ENCODE data around the gene TRIM17. TPM values are rescaled to one million over a fixed set of nuclear protein-coding genes. Genes with fewer than 3 reads are reported as not detected.

The TRIM17 gene
- total and polyA plus RNA-seq, 10 donors: 0.36 to 7.1 (median 4.7) TPM

GRCh38 chr1:228393268-228393701, 23.4 kb downstream of the TRIM17 start:
- intact Hi-C loops (cut with DNase I; ENCODE audit: low total_unique reads): no loop called here
- H3K27me3 ChIP-seq (replicated peaks in 1 of 7): no peaks in the 10 kb centered on the region
- TF ChIP-seq POLR2AphosphoS5 (IDR thresholded peaks at IDR 0.05): peak; percentile 15 to 49 (median 43)
- peak in 9 of 11 experiments; percentile 17 to 66 (median 47) for TF ChIP-seq CTCF (IDR thresholded peaks at IDR 0.05 in 8 of 11, conservative IDR thresholded peaks at IDR 0.05 in 3 of 11)
- TF ChIP-seq POLR2A (IDR thresholded peaks at IDR 0.05): no peak
- no peak overlapping the region for H3K4me3 ChIP-seq
- DNase-seq: peak; percentile 77
- 47 to 63% (median 58%) methylated on average over 8 of the region's 8 CpGs for WGBS, 5 donors
- no peaks in the 10 kb centered on the region for H3K9me3 ChIP-seq
- H3K27ac ChIP-seq: peak overlapping the region in 4 of 8 donors; percentile 6 to 18 (median 12)
- H3K4me1 ChIP-seq: peaks cover 0 to 29% (median 8%) of the 10 kb centered on the region in 6 donors
- peaks cover 0 to 70% (median 49%) of the 10 kb centered on the region in 6 donors for H3K36me3 ChIP-seq

- peaks cover 0 to 60% (median 39%) of the 10 kb centered on the region in 6 donors for H3K36me3 ChIP-seq
- intact Hi-C loops (cut with DNase I; ENCODE audit: low total_unique reads): no loop called here
- H3K4me1 ChIP-seq: peaks cover 0 to 22% (median 8%) of the 10 kb centered on the region in 6 donors
- H3K4me3 ChIP-seq: no peak overlapping the region
- WGBS, 5 donors: 74 to 96% (median 94%) methylated on average over 11 to 12 of the region's 12 CpGs
- no peak overlapping the region for H3K27ac ChIP-seq
- TF ChIP-seq POLR2A (IDR thresholded peaks at IDR 0.05): no peak
- TF ChIP-seq POLR2AphosphoS5 (IDR thresholded peaks at IDR 0.05): no peak
- no peak for TF ChIP-seq CTCF (IDR thresholded peaks at IDR 0.05 in 8 of 11, conservative IDR thresholded peaks at IDR 0.05 in 3 of 11)
- DNase-seq: peak; percentile 46
- H3K27me3 ChIP-seq (replicated peaks in 1 of 7): no peaks in the 10 kb centered on the region
- H3K9me3 ChIP-seq: no peaks in the 10 kb centered on the region
Measured at GRCh38 chr1:228392111-228392936, 24.3 kb downstream of the TRIM17 start.

GRCh38 chr1:228391411-228392020, 25.1 kb downstream of the TRIM17 start:
- intact Hi-C loops (cut with DNase I; ENCODE audit: low total_unique reads): no loop called here
- Histone ChIP-seq H3K27me3 (replicated peaks in 1 of 7) (no peaks in the 10 kb centered on the region), H3K4me1 (peaks cover 0 to 22% (median 8%) of the 10 kb centered on the region in 6 donors), H3K4me3 (no peak overlapping the region), H3K9me3 (no peaks in the 10 kb centered on the region), H3K36me3 (peaks cover 0 to 52% (median 32%) of the 10 kb centered on the region in 6 donors), H3K27ac (no peak overlapping the region)
- WGBS, 5 donors: 90 to 97% (median 94%) methylated on average over 11 of the region's 11 CpGs
- DNase-seq: peak; percentile 64
- TF ChIP-seq POLR2AphosphoS5 (IDR thresholded peaks at IDR 0.05) (peak in 1 of 3 donors; percentile 58), CTCF (IDR thresholded peaks at IDR 0.05 in 8 of 11, conservative IDR thresholded peaks at IDR 0.05 in 3 of 11) (no peak)

DNA sequence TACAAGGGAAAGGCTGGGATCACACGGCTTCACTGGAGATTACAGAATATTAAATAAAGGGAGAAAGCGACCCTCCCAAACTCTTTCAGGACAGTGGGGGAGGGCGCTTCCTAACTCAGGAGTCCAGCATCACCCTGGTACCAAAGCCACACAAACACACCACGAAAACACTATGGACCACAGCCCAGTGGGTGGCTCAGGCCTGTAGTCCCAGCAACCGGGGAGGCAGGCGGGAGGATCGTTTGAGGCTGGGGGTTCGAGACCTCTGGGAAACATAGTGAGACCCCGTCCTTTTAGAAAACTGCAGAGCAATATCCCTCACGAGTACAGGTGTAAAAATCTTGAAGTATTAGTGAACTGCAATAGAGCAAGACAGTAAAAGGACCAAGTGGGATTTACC, 26.0 kb downstream of the TRIM17 start:
- 87 to 93% (median 92%) methylated on average over 10 of the region's 10 CpGs for WGBS, 5 donors
- Histone ChIP-seq H3K9me3 (no peaks in the 10 kb centered on the region), H3K4me3 (no peak overlapping the region), H3K27ac (no peak overlapping the region), H3K4me1 (peaks cover 0 to 22% (median 8%) of the 10 kb centered on the region in 6 donors), H3K27me3 (replicated peaks in 1 of 7) (no peaks in the 10 kb centered on the region), H3K36me3 (peaks cover 0 to 44% (median 23%) of the 10 kb centered on the region in 6 donors)
- intact Hi-C loops (cut with DNase I; ENCODE audit: low total_unique reads): no loop called here
- DNase-seq: peak; percentile 34
- TF ChIP-seq POLR2A (IDR thresholded peaks at IDR 0.05) (no peak), CTCF (IDR thresholded peaks at IDR 0.05 in 8 of 11, conservative IDR thresholded peaks at IDR 0.05 in 3 of 11) (no peak), POLR2AphosphoS5 (IDR thresholded peaks at IDR 0.05) (no peak)
